Suprapubic skin (tissue), 4 donors: ENCODE measurements around the gene ICOS.

Experiments used
- EP300 ChIP-seq: sonication (generic); formaldehyde crosslinking; IDR thresholded peaks from one replicate; pipeline ENCODE4 v1.6.1; 2017; ENCODE audit warnings: antibody characterized with exemption
- POLR2A ChIP-seq, 2 donors: fragments of 450-650 bp; IDR thresholded peaks; one replicate each; pipeline ENCODE4 v1.6.1; 2017; ENCODE audit warnings: antibody characterized with exemption in 2 of 2, mild to moderate bottlenecking in 2 of 2, moderate library complexity in 2 of 2
- POLR2AphosphoS5 ChIP-seq, 3 donors: sonication (generic); formaldehyde crosslinking; IDR thresholded peaks; one replicate each; pipeline ENCODE4 v1.6.1; 2017; ENCODE audit warnings: antibody characterized with exemption in 3 of 3
- TF ChIP-seq, protein P1 (sequence below), 2 donors: fragments of 200-600 bp in 1 of 2; fragments of 450-650 bp in 1 of 2; sonication (generic) in 1 of 2; IDR thresholded peaks; one replicate each; pipeline ENCODE4 v1.5.1; 2016 to 2019; ENCODE audit warnings: antibody characterized with exemption in 2 of 2, mild to moderate bottlenecking in 1 of 2, moderate library complexity in 1 of 2

- TF ChIP-seq, protein P1, sequence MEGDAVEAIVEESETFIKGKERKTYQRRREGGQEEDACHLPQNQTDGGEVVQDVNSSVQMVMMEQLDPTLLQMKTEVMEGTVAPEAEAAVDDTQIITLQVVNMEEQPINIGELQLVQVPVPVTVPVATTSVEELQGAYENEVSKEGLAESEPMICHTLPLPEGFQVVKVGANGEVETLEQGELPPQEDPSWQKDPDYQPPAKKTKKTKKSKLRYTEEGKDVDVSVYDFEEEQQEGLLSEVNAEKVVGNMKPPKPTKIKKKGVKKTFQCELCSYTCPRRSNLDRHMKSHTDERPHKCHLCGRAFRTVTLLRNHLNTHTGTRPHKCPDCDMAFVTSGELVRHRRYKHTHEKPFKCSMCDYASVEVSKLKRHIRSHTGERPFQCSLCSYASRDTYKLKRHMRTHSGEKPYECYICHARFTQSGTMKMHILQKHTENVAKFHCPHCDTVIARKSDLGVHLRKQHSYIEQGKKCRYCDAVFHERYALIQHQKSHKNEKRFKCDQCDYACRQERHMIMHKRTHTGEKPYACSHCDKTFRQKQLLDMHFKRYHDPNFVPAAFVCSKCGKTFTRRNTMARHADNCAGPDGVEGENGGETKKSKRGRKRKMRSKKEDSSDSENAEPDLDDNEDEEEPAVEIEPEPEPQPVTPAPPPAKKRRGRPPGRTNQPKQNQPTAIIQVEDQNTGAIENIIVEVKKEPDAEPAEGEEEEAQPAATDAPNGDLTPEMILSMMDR (IDR thresholded peaks at IDR 0.05): no peak
- TF ChIP-seq POLR2A (IDR thresholded peaks at IDR 0.05) (no peak), EP300 (no peak), POLR2AphosphoS5 (IDR thresholded peaks at IDR 0.05) (no peak)
Observed at GRCh38 chr2:204003276-204003990, 66.9 kb downstream of the ICOS start.
